ENCODE results near the gene ZNF497. TPM values are rescaled to one million over a fixed set of nuclear protein-coding genes. Genes with fewer than 3 reads are reported as not detected.

ZNF497 gene
- total RNA-seq, 1 donor from 2014 or later: 1.4 TPM

DNA sequence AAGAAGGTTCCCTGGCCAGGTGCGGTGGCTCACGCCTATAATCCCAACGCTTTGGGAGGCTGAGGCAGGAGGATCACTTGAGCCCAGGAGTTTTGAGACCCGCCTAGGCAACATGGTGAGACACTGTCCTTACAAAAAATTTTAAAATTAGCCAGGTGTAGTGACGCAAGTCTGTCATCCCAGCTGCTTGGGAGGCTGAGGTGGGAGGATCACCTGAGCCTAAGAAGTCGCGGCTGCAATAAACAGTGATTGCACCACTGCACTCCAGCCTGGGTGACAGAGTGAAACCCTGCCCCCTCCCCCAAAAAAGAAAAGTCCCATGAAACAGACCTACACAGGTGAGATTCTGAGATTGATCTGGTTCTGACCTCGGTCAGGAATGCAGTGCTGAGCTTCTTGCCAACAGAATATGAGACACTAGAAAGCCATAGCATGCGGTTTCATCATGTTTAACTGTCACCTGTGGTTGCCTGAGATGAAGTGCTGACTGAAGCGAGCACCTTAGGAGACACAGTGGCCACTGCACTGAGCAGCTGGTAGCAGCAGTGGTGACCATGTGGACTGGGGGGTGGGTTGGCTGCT is 7.2 kb downstream of the ZNF497 start:
- Histone ChIP-seq H3K36me3 (no peaks in the 10 kb centered on the region), H3K4me3 (no peak overlapping the region), H3K9me3 (no peaks in the 10 kb centered on the region), H3K27me3 (peaks cover 13% of the 10 kb centered on the region), H3K27ac (no peak overlapping the region), H3K4me1 (peaks cover 5% of the 10 kb centered on the region)
- ATAC-seq (no peak), DNase-seq (no peak)
- intact Hi-C loops (cut with DNase I): no loop called here
- TF ChIP-seq, protein P1, sequence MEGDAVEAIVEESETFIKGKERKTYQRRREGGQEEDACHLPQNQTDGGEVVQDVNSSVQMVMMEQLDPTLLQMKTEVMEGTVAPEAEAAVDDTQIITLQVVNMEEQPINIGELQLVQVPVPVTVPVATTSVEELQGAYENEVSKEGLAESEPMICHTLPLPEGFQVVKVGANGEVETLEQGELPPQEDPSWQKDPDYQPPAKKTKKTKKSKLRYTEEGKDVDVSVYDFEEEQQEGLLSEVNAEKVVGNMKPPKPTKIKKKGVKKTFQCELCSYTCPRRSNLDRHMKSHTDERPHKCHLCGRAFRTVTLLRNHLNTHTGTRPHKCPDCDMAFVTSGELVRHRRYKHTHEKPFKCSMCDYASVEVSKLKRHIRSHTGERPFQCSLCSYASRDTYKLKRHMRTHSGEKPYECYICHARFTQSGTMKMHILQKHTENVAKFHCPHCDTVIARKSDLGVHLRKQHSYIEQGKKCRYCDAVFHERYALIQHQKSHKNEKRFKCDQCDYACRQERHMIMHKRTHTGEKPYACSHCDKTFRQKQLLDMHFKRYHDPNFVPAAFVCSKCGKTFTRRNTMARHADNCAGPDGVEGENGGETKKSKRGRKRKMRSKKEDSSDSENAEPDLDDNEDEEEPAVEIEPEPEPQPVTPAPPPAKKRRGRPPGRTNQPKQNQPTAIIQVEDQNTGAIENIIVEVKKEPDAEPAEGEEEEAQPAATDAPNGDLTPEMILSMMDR (IDR thresholded peaks at IDR 0.05): no peak

DNA sequence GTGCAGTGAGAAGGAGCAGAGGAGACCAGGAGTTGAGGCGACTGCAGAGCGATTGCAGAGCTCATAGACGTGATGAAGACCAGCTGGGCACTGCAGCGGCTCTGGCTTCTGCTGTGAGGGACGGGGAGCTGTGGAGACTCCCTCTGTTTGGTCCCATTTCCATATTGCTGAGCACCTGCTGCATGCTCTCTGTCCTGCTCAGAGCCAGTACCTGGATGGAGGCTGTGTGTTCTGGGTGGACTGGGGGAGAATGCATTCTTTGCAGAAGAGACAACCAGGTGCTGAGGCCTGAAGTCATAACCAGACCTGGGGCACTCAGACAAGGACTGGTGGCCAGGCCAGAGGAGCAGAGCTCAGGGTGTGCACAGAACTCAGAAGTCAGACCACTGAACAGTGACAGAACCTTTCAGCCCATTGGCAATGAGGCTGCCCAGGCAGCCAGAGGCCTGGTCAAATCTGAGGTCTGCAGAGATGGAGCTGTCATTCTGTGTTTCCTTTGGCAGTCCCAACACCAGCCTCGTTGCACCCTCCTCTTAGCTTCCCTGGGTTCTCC is 8.0 kb downstream of the ZNF497 start:
- H3K36me3 ChIP-seq: no peaks in the 10 kb centered on the region
- no peaks in the 10 kb centered on the region for H3K9me3 ChIP-seq
- peaks cover 5% of the 10 kb centered on the region for H3K4me1 ChIP-seq
- no peak for DNase-seq
- TF ChIP-seq, protein P1 (IDR thresholded peaks at IDR 0.05): no peak
- no peak overlapping the region for H3K27ac ChIP-seq
- intact Hi-C loops (cut with DNase I): no loop called here
- peaks cover 13% of the 10 kb centered on the region for H3K27me3 ChIP-seq
- H3K4me3 ChIP-seq: no peak overlapping the region
- no peak for ATAC-seq

DNA sequence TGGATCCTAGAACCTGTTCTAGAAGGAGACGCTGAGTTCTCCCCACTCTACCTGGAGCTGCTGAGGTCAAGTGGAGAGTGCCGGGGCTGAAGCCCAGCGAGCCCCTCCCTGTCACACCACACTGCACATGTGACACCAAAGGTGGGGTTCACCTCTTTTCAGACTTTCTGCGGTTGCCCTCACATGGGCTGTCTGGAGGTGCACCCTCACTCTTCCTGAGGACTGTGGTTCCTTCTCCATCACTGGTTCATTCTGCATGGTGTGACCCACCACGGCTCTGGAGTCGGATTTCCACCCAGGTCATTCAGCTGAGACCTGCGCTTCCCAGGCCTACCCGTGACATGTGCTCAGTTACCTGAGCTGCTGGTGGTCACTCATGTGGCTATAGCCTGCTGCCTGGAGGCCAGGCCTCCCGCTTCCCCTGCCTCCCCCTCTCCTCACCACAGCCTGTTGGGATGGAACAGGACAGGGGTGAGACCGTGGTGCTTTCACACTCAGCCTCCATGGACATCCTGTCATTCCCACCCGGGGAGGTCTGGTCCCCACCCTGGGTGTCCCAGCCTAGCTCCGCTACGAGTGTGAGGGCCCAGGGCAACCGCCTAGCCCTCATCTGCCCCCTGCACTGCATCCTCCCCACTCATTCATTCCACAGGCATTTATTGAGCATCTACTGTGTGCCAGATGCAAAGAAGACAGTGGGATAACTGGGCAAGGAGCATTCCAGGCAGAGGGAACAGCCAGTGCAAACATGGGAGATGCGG is 8.7 kb downstream of the ZNF497 start:
- DNase-seq: no peak
- intact Hi-C loops (cut with DNase I): no loop called here
- no peak for ATAC-seq

DNA sequence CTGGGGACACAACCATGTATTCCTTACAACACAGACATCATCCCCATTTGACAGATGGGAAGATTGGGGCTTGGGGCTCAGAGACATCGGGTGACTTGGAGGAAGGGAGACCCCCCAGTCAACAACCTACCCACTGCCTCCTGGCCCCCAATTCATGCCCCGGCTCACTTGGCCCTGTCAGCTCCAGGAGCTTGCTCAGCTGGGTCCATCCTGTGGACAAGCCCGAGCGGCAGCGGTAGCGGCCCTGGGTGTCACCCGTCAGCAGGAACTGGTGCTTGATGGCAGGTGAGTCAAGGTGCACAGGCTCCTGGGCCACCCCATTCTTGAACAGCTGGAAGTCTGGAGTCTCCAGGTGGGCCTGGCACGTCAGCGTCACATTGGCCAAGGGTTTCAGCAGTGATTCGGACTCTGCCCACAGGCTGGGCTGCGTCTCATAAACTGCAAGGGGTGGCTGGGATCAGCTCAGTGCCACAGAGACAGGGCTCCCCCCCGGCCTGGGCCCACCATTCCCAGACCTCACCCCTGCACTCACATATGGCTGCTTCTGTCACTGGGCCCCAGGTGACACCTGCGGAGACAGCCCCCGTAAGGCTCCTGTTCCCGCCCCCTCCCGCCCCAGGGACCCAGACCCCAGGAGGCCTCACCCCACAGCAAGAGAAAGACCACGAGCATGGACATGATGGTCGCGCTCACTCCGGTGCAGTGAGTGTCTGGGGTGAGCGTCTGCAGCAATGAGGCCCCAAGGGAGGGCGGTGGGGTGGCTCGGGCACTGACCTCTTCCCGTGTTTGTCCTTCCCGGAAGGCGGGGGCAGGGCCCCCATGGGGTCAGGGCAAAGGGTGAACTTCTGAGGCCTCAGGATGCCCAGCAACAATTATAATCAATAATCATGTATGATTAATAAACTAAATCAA is 9.5 kb downstream of the ZNF497 start, which contains the start of gene A1BG:
TSS of gene A1BG (minus strand) at position 733 of the 912 bp plus-strand sequence. CDS start at position 678, 55 bp downstream.
- no peak for ATAC-seq
- no peak within 1 kb of the TSS for H3K27ac ChIP-seq
- H3K36me3 ChIP-seq: no peaks in the 10 kb centered on the region
- peaks cover 18% of the 10 kb centered on the region for H3K27me3 ChIP-seq
- no peak for DNase-seq
- intact Hi-C loops (cut with DNase I): no loop called here
- TF ChIP-seq, protein P1 (IDR thresholded peaks at IDR 0.05): no peak
- no peaks in the 10 kb centered on the region for H3K9me3 ChIP-seq
- H3K4me3 ChIP-seq: no peak within 1 kb of the TSS
- peaks cover 5% of the 10 kb centered on the region for H3K4me1 ChIP-seq

More for the DNA sequence above, 8.7 kb downstream of the ZNF497 start:
- H3K36me3 ChIP-seq: no peaks in the 10 kb centered on the region
- peaks cover 13% of the 10 kb centered on the region for H3K27me3 ChIP-seq
- peaks cover 5% of the 10 kb centered on the region for H3K4me1 ChIP-seq
- H3K27ac ChIP-seq: no peak overlapping the region
- H3K4me3 ChIP-seq: no peak overlapping the region
- H3K9me3 ChIP-seq: no peaks in the 10 kb centered on the region
- TF ChIP-seq, protein P1 (IDR thresholded peaks at IDR 0.05): no peak

DNA sequence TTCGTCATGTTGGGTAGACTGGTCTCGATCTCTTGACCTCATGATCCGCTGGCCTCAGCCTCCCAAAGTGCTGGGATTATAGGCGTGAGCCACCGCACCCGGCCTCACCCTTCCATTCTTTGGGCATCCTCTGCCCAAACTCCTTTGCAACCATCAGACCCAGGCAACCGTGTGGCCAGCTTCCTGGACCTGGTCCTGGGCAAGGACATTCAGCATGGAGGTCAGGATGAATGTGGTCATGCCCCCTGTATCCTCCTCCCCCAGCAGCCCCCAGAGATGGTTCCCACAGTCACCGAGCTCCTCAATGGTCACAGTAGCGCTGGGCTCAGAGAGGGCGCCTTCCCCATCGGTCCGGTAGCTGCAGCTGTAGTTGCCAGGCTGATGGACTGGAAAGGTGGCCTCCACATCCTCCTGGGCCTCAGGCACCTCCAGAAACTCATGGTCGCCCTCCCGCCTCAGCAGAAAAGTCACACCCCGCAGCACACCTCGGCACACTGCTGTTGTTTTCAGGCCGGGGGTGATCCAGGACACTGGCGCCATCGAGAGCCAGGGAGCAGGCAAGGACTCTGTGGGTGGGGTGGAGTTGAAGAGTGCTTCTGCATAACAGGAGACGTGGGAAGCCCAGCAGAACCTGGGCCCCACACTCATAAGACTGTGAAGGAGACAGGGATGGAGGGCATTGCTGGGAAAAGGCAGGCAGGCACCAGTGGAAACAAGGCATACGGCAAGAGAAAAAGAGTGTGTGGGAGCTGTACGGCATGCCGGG is 10.4 kb downstream of the ZNF497 start:
- intact Hi-C loops (cut with DNase I): no loop called here
- TF ChIP-seq, protein P1 (IDR thresholded peaks at IDR 0.05): no peak
- no peak for ATAC-seq
- H3K4me1 ChIP-seq: peaks cover 5% of the 10 kb centered on the region
- no peak for DNase-seq
- H3K27ac ChIP-seq: no peak overlapping the region
- no peak overlapping the region for H3K4me3 ChIP-seq
- peaks cover 16% of the 10 kb centered on the region for H3K27me3 ChIP-seq
- H3K9me3 ChIP-seq: no peaks in the 10 kb centered on the region
- H3K36me3 ChIP-seq: no peaks in the 10 kb centered on the region

Data from upper lobe of right lung (tissue), 1 donor.